Activated CD8-positive, alpha-beta memory T cell treated with anti-CD3 and anti-CD28 coated beads, Interleukin-2, amount 50 U/mL, for 1 hour (primary cell): ENCODE measurements around the gene USP10.

Experiments
- DNase-seq: peaks from one replicate; pipeline ENCODE4 v3.0.0-alpha.2; 2020; ENCODE audit errors: extremely low read depth

USP10 gene

DNA sequence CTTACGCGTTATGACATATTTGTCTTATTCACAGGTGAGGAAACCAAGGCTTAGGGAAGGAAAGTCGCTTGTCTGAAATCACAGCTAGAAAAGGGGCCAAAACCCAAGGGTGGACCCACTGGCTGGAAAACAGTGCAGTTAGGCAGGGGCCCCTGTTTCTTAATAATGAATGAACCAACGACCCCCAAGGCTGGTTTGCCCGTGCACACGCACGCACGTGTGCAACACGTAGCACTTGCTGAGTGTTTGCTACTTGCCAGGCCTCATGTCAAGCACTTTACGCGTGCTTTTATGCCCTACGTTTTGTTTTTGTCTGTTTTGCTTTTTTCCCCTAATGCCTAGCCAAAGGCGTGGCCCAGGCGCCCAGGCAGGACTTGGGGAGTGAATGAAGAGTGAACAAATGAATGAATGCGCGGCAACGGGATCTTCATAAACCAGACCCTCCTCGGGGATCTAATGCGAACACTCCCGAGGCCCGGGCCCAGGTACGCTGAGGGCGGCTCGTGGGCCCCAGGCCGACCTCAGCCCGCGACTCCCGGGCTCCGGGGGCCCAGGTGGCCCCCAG lies 571 bp upstream of the USP10 start:
- no peak for DNase-seq

- DNase-seq = no peak
Observed at GRCh38 chr16:84700446-84701300, 873 bp downstream of the USP10 start.

GRCh38 chr16:84703681-84704080 lies 3.9 kb downstream of the USP10 start:
- DNase-seq = no peak

- DNase-seq = no peak
Observed at GRCh38 chr16:84704253-84704652, 4.5 kb downstream of the USP10 start.

DNA sequence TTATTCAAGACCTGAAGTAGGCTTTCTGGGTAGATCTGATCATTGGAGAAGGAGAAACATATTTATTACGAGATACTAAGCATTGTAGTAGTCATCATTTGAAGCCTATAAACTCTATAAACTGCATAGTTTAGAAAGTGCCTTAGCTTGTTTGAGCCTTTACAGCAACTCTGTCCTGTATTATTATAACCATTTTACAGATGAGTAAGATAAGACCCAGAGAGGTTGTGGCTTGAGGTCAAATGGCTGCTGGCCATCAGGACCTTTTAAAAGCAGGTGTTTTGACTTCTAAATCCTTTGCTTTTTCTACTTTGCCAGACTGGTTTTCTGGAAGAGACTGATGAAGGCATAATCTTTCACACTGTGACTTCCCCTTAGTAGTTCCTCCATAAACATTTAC lies 7.1 kb downstream of the USP10 start:
- DNase-seq = no peak

DNA sequence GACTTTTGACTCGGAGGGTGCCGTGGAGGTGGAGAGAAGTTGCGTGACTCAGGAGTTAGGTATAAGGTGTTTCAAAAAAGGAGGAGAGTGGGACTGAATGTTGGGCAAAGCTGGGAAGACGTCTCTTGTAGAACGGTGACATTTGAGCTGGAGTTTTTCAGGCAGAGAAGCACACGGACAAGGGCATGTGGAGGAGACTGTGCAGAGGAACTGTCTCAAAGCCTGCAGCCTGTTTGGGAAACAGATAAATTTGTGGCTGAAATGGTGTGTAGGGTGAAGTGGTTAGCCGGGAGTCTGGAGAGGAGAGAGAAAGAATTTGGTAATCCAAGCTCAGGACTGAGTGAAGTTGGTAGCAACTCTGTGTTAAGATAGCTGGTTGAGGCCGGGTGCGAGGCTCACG lies 9.8 kb downstream of the USP10 start:
- no peak for DNase-seq

- DNase-seq = no peak
Observed at GRCh38 chr16:84710686-84711085, 10.9 kb downstream of the USP10 start.

- DNase-seq = no peak
Observed at GRCh38 chr16:84712138-84712671, 12.4 kb downstream of the USP10 start.

- DNase-seq = no peak
Observed at GRCh38 chr16:84712801-84713775, 13.3 kb downstream of the USP10 start.

DNA sequence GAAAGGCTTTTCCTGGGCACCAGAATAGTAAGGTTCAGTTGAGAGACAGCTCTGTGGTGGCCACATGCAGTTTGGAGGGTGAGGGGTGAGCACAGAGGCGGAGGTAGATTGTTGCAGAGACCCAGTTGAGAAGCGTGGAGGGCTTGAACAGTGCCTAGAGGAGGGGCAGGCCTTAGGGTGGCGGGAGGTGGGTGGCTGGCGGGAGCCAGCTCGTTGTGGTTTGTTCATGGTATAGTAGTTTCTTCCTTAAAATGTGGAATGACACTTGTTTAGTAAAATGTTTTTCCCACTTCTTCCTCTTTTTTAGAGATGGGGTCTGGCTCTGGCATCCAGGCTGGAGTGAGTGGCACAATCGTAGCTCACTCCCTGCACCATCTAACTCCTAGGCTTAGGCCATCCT lies 14.2 kb downstream of the USP10 start:
- DNase-seq = no peak

DNA sequence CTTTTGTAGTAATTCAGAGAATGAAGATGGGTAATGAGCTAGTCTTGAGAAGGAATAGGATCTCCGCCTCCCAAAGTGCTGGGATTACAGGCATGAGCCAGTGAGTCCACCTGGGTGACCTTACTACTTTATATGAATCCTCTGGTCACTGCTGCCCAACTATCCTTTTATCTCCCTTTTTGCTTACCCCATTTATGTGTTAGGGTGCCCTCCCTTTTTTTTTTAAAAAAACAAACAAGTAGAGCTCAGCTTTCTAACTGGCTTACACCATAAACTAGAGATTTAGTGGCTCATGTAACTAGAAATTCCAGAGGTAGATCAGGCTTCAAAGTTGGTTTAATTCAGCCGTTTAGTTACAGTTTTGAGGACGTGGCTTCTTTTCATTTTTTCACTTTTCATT lies 15.6 kb downstream of the USP10 start:
- DNase-seq = no peak

GRCh38 chr16:84715854-84716253 lies 16.1 kb downstream of the USP10 start:
- no peak for DNase-seq

GRCh38 chr16:84716740-84717139 lies 16.9 kb downstream of the USP10 start:
- no peak for DNase-seq

- DNase-seq = no peak
Observed at GRCh38 chr16:84717484-84717883, 17.7 kb downstream of the USP10 start.

DNA sequence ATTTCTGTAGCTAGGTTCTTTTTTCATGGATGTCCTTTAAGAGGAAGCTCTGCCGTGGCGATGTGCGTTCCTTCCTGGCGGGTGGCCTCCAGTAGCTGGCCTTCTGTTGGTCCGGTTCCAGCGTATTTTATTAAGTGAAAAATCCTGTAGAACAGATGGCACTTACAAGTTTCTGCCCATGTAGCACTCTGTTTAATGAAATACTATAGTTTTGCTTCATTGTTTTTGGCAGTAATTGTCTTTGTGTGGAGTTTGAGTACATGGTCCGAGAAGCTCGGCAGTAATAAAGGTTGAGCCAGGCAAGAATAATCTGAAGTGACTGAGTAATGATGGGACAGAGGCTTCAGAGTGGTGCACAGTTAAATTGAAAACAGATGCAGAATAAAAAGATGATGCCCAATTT lies 20.4 kb downstream of the USP10 start:
- no peak for DNase-seq

GRCh38 chr16:84722068-84722467 lies 22.3 kb downstream of the USP10 start:
- no peak for DNase-seq

DNA sequence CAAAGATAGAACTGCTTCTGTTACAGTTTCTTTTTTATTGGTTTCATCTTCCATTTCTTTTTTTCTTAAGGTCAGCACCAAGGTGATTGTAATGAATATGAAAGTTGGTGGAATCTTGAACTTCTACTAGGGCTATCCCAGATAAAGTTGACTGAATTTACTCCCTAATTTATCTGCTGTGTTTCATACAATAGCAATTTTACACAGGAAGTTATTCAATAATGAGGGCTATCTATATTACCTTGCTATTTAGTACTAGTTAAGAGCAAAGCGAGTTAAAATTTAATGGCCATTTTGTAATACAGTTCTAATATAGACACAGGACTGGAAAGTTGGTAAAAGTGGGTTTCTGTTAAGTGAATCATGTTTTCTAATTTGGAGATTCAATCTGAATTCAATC lies 24.1 kb downstream of the USP10 start:
- DNase-seq = no peak

GRCh38 chr16:84724606-84725309 lies 25.0 kb downstream of the USP10 start:
- no peak for DNase-seq

- no peak for DNase-seq
Observed at GRCh38 chr16:84725481-84726078, 25.8 kb downstream of the USP10 start.

- DNase-seq = peak; percentile 64
Observed at GRCh38 chr16:84726079-84726668, 26.4 kb downstream of the USP10 start.
